ENCODE results near the gene ZNFX1. TPM values are rescaled to one million over a fixed set of nuclear protein-coding genes. Genes with fewer than 3 reads are reported as not detected.
"Not testable (repeated sequence)": the region's sequence is repeated elsewhere in the genome, so short reads cannot be mapped to it uniquely, and the experiment has no call there.

The ZNFX1 gene
- total RNA-seq, 1 donor from 2014 or later, result 93.4 TPM

- intact Hi-C loops (cut with micrococcal nuclease), result loop anchor here (1.0 to 10.0 kb wide), 7 partner anchors 30 to 896 kb away; partner anchors contain the start of genes ARFGEF2, CSE1L, STAU1 and UBE2V1
Observed at GRCh38 chr20:49218739-49219090, 59.1 kb downstream of the ZNFX1 start.

- intact Hi-C loops (cut with micrococcal nuclease), result loop anchor here (1.0 to 10.0 kb wide), 3 partner anchors 84 to 898 kb away; partner anchors contain the start of gene UBE2V1
Observed at GRCh38 chr20:49216991-49217578, 60.8 kb downstream of the ZNFX1 start.

GRCh38 chr20:49215232-49215631, 62.6 kb downstream of the ZNFX1 start:
- intact Hi-C loops (cut with micrococcal nuclease), result loop anchor here (10.0 kb wide), 1 partner anchor 900 kb away; the partner anchor contains the start of gene UBE2V1

- intact Hi-C loops (cut with micrococcal nuclease), result loop anchor here (10.0 kb wide), 1 partner anchor 900 kb away; the partner anchor contains the start of gene UBE2V1
Observed at GRCh38 chr20:49214571-49214970, 63.3 kb downstream of the ZNFX1 start.

GRCh38 chr20:49210757-49211110, 67.1 kb downstream of the ZNFX1 start:
- intact Hi-C loops (cut with micrococcal nuclease), result loop anchor here (10.0 kb wide), 1 partner anchor 904 kb away; the partner anchor contains the start of gene UBE2V1

GRCh38 chr20:49210101-49210756, 67.6 kb downstream of the ZNFX1 start:
- intact Hi-C loops (cut with micrococcal nuclease), result loop anchor here (10.0 kb wide), 1 partner anchor 905 kb away; the partner anchor contains the start of gene UBE2V1

GRCh38 chr20:49207076-49207475, 70.8 kb downstream of the ZNFX1 start:
- intact Hi-C loops (cut with micrococcal nuclease), result no loop called here

GRCh38 chr20:49203746-49204145, 74.1 kb downstream of the ZNFX1 start:
- intact Hi-C loops (cut with micrococcal nuclease), result no loop called here

GRCh38 chr20:49203011-49203410, 74.8 kb downstream of the ZNFX1 start:
- intact Hi-C loops (cut with micrococcal nuclease), result no loop called here

GRCh38 chr20:49199729-49200293, 78.0 kb downstream of the ZNFX1 start:
- intact Hi-C loops (cut with micrococcal nuclease), result no loop called here

GRCh38 chr20:49192944-49193518, 84.8 kb downstream of the ZNFX1 start:
- intact Hi-C loops (cut with micrococcal nuclease), result not testable (repeated sequence)

Other genes with a start within 250 kb of the ZNFX1 start
- gene CSE1L, start 231.7 kb downstream of the ZNFX1 start, total RNA-seq, result 68.6 and 70.8 TPM in 2 replicates
- 53.9 and 57.1 TPM in 2 replicates for gene STAU1, start 89.7 kb downstream of the ZNFX1 start, total RNA-seq
- gene DDX27, start 58.6 kb downstream of the ZNFX1 start, total RNA-seq, result 43.5 and 43.6 TPM in 2 replicates
- 0.12 and 0.22 TPM in 2 replicates for gene KCNB1, start 204.6 kb upstream of the ZNFX1 start, total RNA-seq